Fibroblast of lung (primary cell): ENCODE data around the gene AATK. TPM values are rescaled to one million over a fixed set of nuclear protein-coding genes. Genes with fewer than 3 reads are reported as not detected.

ENCODE experiments used
- DNase-seq, 2 donors: peaks; one replicate each; pipeline versions ENCODE4 v3.0.0 to v3.0.0-alpha.2; 2010; ENCODE audit warnings: low read depth in 2 of 2
- H2AFZ ChIP-seq: 2 replicates; pipeline ENCODE4 v1.5.1; 2012; ENCODE audit warnings: low read length, control low read depth, inconsistent platforms
- H3K27ac ChIP-seq: 2 replicates; pipeline ENCODE4 v1.5.1; 2011; ENCODE audit warnings: low read length, control low read depth; ENCODE audit not compliant: insufficient read depth
- H3K27me3 ChIP-seq: 2 replicates; pipeline ENCODE4 v1.5.1; 2011; ENCODE audit warnings: mild to moderate bottlenecking, low read length; ENCODE audit not compliant: control insufficient read depth, insufficient read depth
- H3K36me3 ChIP-seq: 2 replicates; pipeline ENCODE4 v1.5.1; 2011; ENCODE audit warnings: low read length; ENCODE audit not compliant: control insufficient read depth, insufficient read depth
- H3K4me1 ChIP-seq: 2 replicates; pipeline ENCODE4 v1.5.1; 2011; ENCODE audit warnings: low read length; ENCODE audit not compliant: control insufficient read depth, insufficient read depth; ENCODE audit errors: extremely low read depth
- H3K4me2 ChIP-seq: 2 replicates; pipeline ENCODE4 v1.5.1; 2011; ENCODE audit warnings: low read length, control low read depth; ENCODE audit not compliant: insufficient read depth; ENCODE audit errors: extremely low read depth
- H3K4me3 ChIP-seq, 4 experiments: fragments of 200-600 bp in 1 of 4; sonication (generic) in 1 of 4; replicated peaks in 1 of 4; 2 replicates each; pipeline ENCODE4 v1.5.1; 2011 to 2016; ENCODE audit warnings: low read length in 4 of 4, low read depth in 3 of 4, mild to moderate bottlenecking in 3 of 4, control low read depth in 2 of 4, inconsistent platforms in 1 of 4, mixed read lengths in 1 of 4; ENCODE audit not compliant: insufficient read depth in 1 of 4; ENCODE audit errors: control extremely low read depth in 1 of 4
- H3K79me2 ChIP-seq: 2 replicates; pipeline ENCODE4 v1.5.1; 2012; ENCODE audit warnings: mild to moderate bottlenecking, low read length, inconsistent platforms; ENCODE audit not compliant: control insufficient read depth, insufficient read depth
- H3K9ac ChIP-seq: 2 replicates; pipeline ENCODE4 v1.5.1; 2011; ENCODE audit warnings: mild to moderate bottlenecking, low read length, control low read depth; ENCODE audit not compliant: insufficient read depth
- H3K9me3 ChIP-seq: 2 replicates; pipeline ENCODE4 v1.5.1; 2012; ENCODE audit warnings: low read depth, low read length; ENCODE audit not compliant: control insufficient read depth, insufficient read depth
- H4K20me1 ChIP-seq: 2 replicates; pipeline ENCODE4 v1.5.1; 2011; ENCODE audit warnings: low read length; ENCODE audit not compliant: control insufficient read depth, insufficient read depth; ENCODE audit errors: extremely low read depth
- CTCF ChIP-seq, 2 donors: IDR thresholded peaks in 1 of 2; conservative IDR thresholded peaks in 1 of 2; 1 replicate in 1 of 2; 2 replicates in 1 of 2; pipeline ENCODE4 v1.5.1; 2011 to 2012; ENCODE audit warnings: low read length in 2 of 2, control low read depth in 1 of 2, inconsistent platforms in 1 of 2, low read depth in 1 of 2, mild to moderate bottlenecking in 1 of 2
- EZH2 ChIP-seq: IDR thresholded peaks from 2 replicates; pipeline ENCODE4 v1.5.1; 2012; ENCODE audit warnings: low read length, control low read depth, mild to moderate bottlenecking; ENCODE audit errors: missing control alignments
- polyA plus RNA-seq, 2 donors: library from polyadenylated mRNA; depleted of rRNA in 1 of 2; stranded (reverse) in 1 of 2; unstranded in 1 of 2; fragments of >200 nt; gene quantifications; 2 replicates each; pipeline ENCODE4 v1.2.1, GENCODE V29; 2011 to 2012; ENCODE audit warnings: missing spikeins in 1 of 2
- total RNA-seq: library from RNA; depleted of rRNA; stranded (reverse); fragments of >200 nt; gene quantifications from 2 replicates; pipeline ENCODE4 v1.2.1, GENCODE V29; 2014

The AATK gene
- total and polyA plus RNA-seq, 2 donors (not counting 1 experiment from before 2014, with no cell fraction given), result 0.16 to 0.50 TPM

DNA sequence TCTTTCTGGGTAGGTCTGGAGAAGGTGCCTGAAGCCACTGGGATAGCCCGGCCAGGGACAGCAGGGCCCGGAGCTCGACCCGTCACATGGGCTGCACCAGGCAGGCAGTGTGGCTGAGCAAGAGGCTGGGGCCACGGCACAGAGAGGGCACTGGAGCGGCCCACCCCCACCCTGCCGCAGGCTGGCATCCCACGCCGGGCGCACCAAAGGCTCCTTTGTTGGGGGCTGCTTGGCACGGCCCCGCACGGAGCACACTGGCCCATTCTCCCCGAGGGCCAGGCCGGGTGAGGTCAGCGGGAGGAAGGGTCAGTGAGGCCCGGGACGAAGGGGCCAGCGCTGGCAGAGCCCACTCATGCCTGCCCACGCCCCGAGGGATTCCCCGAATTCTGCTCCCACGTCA is 37.2 kb downstream of the AATK start:
- Histone ChIP-seq H3K79me2 (no peaks in the 10 kb centered on the region), H3K27me3 (no peaks in the 10 kb centered on the region), H3K4me1 (no peaks in the 10 kb centered on the region), H3K27ac (no peak overlapping the region), H4K20me1 (no peaks in the 10 kb centered on the region), H3K9me3 (no peaks in the 10 kb centered on the region), H3K4me3 (no peak overlapping the region), H3K4me2 (no peak overlapping the region), H3K9ac (no peak overlapping the region), H2AFZ (no peak overlapping the region), H3K36me3 (no peaks in the 10 kb centered on the region)
- TF ChIP-seq EZH2, result no peak
- TF ChIP-seq CTCF (conservative IDR thresholded peaks at IDR 0.05 in 1 of 2, IDR thresholded peaks at IDR 0.05 in 1 of 2; ENCODE audit: low read depth in 1 of 2, low read length in 2 of 2), result no peak
- no peak for DNase-seq

DNA sequence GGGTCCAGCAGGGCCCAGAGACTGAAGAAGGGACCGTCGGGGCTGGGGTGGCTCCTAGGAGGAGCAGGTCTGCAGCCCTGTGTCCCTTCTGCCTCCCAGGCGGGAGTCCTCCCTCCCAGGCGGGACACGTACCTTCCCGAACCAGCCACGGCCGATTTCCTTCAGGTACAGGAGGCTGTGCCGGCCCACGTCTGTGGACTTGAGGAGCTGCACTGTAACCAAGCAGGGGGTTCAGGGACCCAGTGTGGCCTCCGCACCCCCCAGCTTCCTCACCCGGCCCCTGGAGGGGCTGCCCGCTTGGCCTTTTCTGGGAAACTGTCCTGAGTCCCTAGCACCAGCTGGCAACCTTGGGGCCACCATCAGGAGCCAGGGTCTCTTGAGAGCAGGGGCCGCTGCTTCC is 37.7 kb downstream of the AATK start:
- TF ChIP-seq EZH2 (no peak), CTCF (conservative IDR thresholded peaks at IDR 0.05 in 1 of 2, IDR thresholded peaks at IDR 0.05 in 1 of 2; ENCODE audit: low read depth in 1 of 2, low read length in 2 of 2) (no peak)
- H3K4me2 ChIP-seq, result no peak overlapping the region
- H3K79me2 ChIP-seq, result no peaks in the 10 kb centered on the region
- no peak for DNase-seq
- H3K27me3 ChIP-seq, result no peaks in the 10 kb centered on the region
- H2AFZ ChIP-seq, result no peak overlapping the region
- H3K4me3 ChIP-seq, result no peak overlapping the region
- H3K9me3 ChIP-seq, result no peaks in the 10 kb centered on the region
- no peaks in the 10 kb centered on the region for H3K36me3 ChIP-seq
- no peak overlapping the region for H3K27ac ChIP-seq
- no peaks in the 10 kb centered on the region for H4K20me1 ChIP-seq
- H3K9ac ChIP-seq, result no peak overlapping the region
- no peaks in the 10 kb centered on the region for H3K4me1 ChIP-seq

DNA sequence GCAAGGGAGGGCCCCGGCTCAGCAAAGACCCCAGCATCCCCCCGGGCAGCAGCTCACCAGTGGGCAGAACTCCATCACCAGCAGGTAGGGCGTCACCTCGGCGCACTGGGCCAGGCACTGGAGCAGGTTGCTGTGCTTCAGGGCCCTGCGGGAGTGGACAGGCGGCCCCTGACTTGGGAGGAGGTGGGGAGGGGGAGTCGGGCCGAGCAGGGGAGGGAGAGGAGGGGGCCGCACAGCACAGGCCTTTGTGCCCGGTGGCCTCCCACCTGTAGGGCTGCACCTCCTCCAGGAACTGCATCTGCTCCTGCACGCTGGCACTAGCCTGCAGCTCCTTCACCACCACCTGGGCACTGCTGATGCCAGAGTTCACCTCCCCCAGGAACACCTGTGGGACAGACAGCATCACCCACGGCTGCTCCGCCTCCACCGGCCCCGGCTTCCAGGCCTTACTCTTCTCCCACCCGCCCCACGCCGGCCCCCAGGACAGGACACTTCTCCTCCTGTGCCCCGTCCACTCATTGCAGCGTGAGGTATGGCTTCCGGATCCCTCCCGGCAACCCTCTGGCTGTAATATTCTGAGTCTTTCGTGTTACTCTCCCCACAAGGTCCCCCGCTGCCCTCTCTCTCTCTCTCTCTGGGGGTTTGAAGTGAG is 38.4 kb downstream of the AATK start:
- Histone ChIP-seq H3K27me3 (no peaks in the 10 kb centered on the region), H3K9me3 (no peaks in the 10 kb centered on the region), H3K36me3 (no peaks in the 10 kb centered on the region), H3K4me1 (no peaks in the 10 kb centered on the region), H3K4me3 (no peak overlapping the region), H3K79me2 (no peaks in the 10 kb centered on the region), H2AFZ (no peak overlapping the region), H3K27ac (no peak overlapping the region), H3K9ac (no peak overlapping the region), H3K4me2 (no peak overlapping the region), H4K20me1 (no peaks in the 10 kb centered on the region)
- no peak for TF ChIP-seq CTCF (conservative IDR thresholded peaks at IDR 0.05 in 1 of 2, IDR thresholded peaks at IDR 0.05 in 1 of 2; ENCODE audit: low read depth in 1 of 2, low read length in 2 of 2)
- TF ChIP-seq EZH2, result no peak
- DNase-seq, result no peak
